Left ventricle myocardium inferior (tissue), 1 donor: ENCODE results near the gene KAZALD1. TPM values are rescaled to one million over a fixed set of nuclear protein-coding genes. Genes with fewer than 3 reads are reported as not detected.

Experiments used
- DNase-seq: peaks from one replicate; pipeline ENCODE4 v3.0.0-alpha.2; 2020
- H3K27ac ChIP-seq: fragments of 200-600 bp; replicated peaks from 2 replicates; pipeline ENCODE4 v1.8.0; 2021
- H3K27me3 ChIP-seq: fragments of 200-600 bp; 2 replicates; pipeline ENCODE4 v1.8.0; 2021; ENCODE audit warnings: low read depth
- H3K36me3 ChIP-seq: fragments of 200-600 bp; 2 replicates; pipeline ENCODE4 v1.8.0; 2021
- H3K4me1 ChIP-seq: fragments of 200-600 bp; 2 replicates; pipeline ENCODE4 v1.8.0; 2021
- H3K4me3 ChIP-seq: fragments of 200-600 bp; 2 replicates; pipeline ENCODE4 v1.8.0; 2021; ENCODE audit warnings: mild to moderate bottlenecking, moderate library complexity
- H3K9me3 ChIP-seq: fragments of 200-600 bp; replicated peaks from 2 replicates; pipeline ENCODE4 v1.8.0; 2021
- intact Hi-C: fragments of 100-400 bp; cut with micrococcal nuclease; formaldehyde crosslinking; loops from one replicate; pipeline ENCODE4 v1.11.0; 2022
- total RNA-seq: library from RNA; stranded (reverse); fragmentation: NEBNext Ultra II Directional; extraction: Animal tissue kit (Norgen Biotek cat#: 25700); gene quantifications from one replicate; pipeline ENCODE4 v1.2.1, GENCODE V29; 2021
- TF ChIP-seq, protein P1 (sequence below): fragments of 200-600 bp; IDR thresholded peaks from 2 replicates; pipeline ENCODE4 v1.8.0; 2021; ENCODE audit warnings: antibody characterized with exemption, mild to moderate bottlenecking, borderline replicate concordance
- donor health status: DM: no; HTN: yes; CAD: no; lungs with severe emphysema.

The KAZALD1 gene
- total RNA-seq, 1 donor from 2014 or later = 5.1 TPM

DNA sequence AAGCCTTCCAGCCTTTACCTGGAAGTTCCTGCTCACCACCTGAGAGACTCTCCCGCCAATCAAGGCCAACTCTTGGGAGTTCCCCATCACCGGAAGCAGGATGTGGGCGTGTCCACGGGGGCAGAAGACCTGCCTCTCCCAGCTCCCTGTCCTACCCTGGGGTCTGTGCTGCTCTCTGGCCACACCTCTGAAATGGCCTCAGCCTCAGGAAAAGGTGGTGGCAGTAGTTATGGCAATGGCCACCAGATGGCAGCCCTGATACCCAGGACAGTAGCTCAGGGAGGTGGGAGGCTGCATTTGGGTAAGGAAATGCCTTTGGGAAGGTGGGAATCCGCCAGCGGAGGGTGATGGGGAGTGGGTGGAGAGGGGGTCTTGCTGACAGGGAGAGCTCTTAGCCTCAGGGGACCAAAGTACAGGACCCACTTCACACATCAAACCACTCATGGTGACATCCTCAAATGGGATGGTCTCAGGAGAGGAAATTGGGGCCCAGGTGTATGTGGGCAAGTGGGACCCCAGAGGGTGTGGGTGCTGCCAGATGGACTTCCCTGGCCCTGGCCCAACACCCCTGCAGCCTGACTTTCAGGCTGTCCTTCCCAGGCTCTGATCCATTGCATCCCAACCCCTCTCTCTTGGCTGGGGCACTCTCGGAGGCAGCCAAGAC lies 33.9 kb downstream of the KAZALD1 start:
- intact Hi-C loops = loop anchor here (5.0 kb wide), 1 partner anchor 47 kb away; no protein-coding TSS in a partner anchor
- Histone ChIP-seq H3K9me3 (no peaks in the 10 kb centered on the region), H3K4me3 (no peak overlapping the region), H3K4me1 (no peaks in the 10 kb centered on the region), H3K36me3 (no peaks in the 10 kb centered on the region), H3K27ac (no peak overlapping the region), H3K27me3 (peaks cover 100% of the 10 kb centered on the region)
- DNase-seq = peak; percentile 55
- TF ChIP-seq, protein P1, sequence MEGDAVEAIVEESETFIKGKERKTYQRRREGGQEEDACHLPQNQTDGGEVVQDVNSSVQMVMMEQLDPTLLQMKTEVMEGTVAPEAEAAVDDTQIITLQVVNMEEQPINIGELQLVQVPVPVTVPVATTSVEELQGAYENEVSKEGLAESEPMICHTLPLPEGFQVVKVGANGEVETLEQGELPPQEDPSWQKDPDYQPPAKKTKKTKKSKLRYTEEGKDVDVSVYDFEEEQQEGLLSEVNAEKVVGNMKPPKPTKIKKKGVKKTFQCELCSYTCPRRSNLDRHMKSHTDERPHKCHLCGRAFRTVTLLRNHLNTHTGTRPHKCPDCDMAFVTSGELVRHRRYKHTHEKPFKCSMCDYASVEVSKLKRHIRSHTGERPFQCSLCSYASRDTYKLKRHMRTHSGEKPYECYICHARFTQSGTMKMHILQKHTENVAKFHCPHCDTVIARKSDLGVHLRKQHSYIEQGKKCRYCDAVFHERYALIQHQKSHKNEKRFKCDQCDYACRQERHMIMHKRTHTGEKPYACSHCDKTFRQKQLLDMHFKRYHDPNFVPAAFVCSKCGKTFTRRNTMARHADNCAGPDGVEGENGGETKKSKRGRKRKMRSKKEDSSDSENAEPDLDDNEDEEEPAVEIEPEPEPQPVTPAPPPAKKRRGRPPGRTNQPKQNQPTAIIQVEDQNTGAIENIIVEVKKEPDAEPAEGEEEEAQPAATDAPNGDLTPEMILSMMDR = peak; percentile 80

DNA sequence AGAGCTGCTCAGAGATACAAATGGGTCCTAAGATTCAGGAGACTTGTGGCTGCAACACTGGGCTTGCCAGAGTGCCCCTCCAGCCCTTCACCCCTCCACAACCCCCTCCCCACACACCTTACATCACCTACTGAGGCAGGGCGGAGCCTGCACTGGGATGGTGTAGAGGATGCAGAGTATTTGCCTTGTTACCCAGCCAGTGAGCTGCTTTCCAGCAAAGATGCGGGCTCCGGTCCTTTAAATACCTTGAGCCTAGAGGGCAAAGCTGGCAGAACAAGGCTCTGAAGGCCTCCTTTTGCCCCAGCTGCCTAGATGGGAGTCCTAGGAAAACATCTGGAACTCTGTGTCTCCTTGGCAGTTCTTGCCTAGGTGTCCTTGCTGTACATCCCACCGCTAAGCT lies 34.6 kb downstream of the KAZALD1 start:
- TF ChIP-seq, protein P1 = no peak
- Histone ChIP-seq H3K4me1 (no peaks in the 10 kb centered on the region), H3K27me3 (peaks cover 100% of the 10 kb centered on the region), H3K9me3 (no peaks in the 10 kb centered on the region), H3K4me3 (no peak overlapping the region), H3K27ac (no peak overlapping the region), H3K36me3 (no peaks in the 10 kb centered on the region)
- no peak for DNase-seq
- intact Hi-C loops = loop anchor here (5.0 kb wide), 1 partner anchor 46 kb away; no protein-coding TSS in a partner anchor

DNA sequence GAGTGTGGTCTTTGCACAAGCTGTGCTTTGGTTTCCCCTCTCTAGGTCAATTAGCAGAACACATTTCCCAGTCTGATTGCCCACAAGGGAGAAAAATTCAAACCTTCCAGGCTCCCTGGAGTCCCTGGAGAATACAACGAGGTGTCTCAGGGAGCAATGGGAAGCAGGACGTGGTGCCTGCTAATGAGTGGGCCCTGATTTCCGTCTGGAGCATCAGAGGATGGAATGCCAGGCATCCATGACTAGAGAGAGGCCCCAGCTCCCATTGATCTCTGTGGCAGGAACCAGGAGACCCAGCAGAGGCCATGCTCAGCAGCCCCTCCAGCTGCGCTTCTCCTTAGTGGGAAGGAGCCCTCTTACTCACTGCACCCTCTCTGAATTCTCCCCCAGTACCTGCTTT lies 36.1 kb downstream of the KAZALD1 start:
- no peak for DNase-seq
- intact Hi-C loops = loop anchor here (5.0 kb wide), 1 partner anchor 44 kb away; no protein-coding TSS in a partner anchor
- Histone ChIP-seq H3K4me1 (no peaks in the 10 kb centered on the region), H3K9me3 (no peaks in the 10 kb centered on the region), H3K36me3 (no peaks in the 10 kb centered on the region), H3K27ac (no peak overlapping the region), H3K4me3 (no peak overlapping the region), H3K27me3 (peaks cover 100% of the 10 kb centered on the region)
- TF ChIP-seq, protein P1 = no peak

DNA sequence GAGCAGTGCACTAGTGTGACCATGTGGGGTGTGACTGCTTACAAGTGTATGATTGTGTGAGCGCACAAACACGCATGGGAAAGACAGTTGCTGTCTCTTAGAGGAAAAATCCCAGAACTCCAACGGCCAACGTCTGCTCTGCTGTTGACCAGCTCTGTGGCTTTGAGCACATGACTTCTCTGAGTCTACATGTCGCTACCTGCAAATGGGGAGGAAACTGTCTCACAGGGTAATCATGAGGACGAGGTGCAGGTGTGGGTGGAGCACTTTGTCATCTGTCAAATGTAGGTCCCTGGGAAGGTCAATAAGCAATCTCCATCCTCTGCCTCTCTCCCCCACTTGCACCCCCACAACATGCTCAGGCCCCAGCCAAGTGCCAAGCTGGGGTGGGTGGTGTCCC lies 38.1 kb downstream of the KAZALD1 start:
- H3K4me3 ChIP-seq = no peak overlapping the region
- no peak overlapping the region for H3K27ac ChIP-seq
- TF ChIP-seq, protein P1 = no peak
- H3K4me1 ChIP-seq = no peaks in the 10 kb centered on the region
- intact Hi-C loops = loop anchor here (5.0 kb wide), 1 partner anchor 42 kb away; no protein-coding TSS in a partner anchor
- H3K27me3 ChIP-seq = peaks cover 97% of the 10 kb centered on the region
- no peak for DNase-seq
- no peaks in the 10 kb centered on the region for H3K36me3 ChIP-seq
- no peaks in the 10 kb centered on the region for H3K9me3 ChIP-seq

DNA sequence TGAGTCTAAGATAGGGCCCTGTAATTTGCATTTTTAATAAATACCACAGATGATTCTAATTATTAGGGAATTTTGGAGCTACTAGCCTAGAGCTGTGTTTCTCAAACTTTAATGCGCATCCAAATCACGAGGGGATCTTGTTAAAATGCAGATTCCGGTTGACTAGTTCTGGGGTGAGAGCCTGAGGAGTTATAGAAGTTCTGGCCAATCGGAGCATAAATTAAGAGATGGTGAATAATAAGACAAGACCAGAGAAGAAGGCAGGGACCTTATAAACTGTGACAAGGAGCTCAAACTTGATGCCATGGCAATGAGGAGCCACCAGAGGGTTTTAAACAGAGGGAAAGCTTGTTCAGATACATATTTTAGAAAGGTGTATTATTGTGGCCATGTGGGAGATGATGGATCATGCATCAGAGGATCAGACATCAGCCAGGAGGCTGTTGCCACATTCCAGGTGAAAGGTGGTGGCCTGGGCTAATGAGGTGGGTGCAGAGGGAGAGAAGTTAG lies 39.6 kb downstream of the KAZALD1 start:
- no peaks in the 10 kb centered on the region for H3K36me3 ChIP-seq
- no peak overlapping the region for H3K4me3 ChIP-seq
- H3K27ac ChIP-seq = no peak overlapping the region
- H3K4me1 ChIP-seq = no peaks in the 10 kb centered on the region
- TF ChIP-seq, protein P1 = no peak
- no peak for DNase-seq
- no peaks in the 10 kb centered on the region for H3K9me3 ChIP-seq
- peaks cover 94% of the 10 kb centered on the region for H3K27me3 ChIP-seq
- intact Hi-C loops = no loop called here
